GM21786 (cell line): ENCODE measurements around the gene TIPRL.
"Not testable (repeated sequence)": the region's sequence is repeated elsewhere in the genome, so short reads cannot be mapped to it uniquely, and the experiment has no call there.

Source experiments
- ATAC-seq: cut with Tn5 transposase; IDR thresholded peaks from one replicate; pipeline ENCODE4 v1.9.1; 2021; ENCODE audit not compliant: unreplicated experiment

Gene TIPRL

GRCh38 chr1:168178638-168179437 lies at the start of gene TIPRL:
Gene TIPRL, plus strand, starts transcription at chr1:168178962. Its CDS starts 116 bp downstream, at chr1:168179078.
- ATAC-seq: peak; percentile 87

DNA sequence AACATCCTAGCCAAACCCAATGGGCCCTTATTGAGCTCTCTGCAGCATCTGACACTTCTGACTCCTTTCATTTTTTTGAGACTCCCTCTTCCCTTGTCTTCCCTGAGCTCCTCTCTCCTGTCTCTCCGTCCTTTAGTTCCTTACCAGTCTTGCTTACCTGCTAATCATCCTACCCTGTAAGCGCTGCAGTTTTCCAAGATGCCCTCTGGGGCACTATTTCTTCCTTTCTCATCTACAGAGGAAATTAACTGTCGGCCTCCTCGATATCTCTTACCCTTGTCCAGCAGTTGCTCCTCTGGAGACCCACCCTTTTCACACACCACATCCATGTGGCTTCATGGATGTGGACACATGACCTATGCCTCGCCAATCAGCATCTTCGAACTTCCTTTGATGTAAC lies 48.8 kb upstream of the TIPRL start:
- ATAC-seq: no peak

DNA sequence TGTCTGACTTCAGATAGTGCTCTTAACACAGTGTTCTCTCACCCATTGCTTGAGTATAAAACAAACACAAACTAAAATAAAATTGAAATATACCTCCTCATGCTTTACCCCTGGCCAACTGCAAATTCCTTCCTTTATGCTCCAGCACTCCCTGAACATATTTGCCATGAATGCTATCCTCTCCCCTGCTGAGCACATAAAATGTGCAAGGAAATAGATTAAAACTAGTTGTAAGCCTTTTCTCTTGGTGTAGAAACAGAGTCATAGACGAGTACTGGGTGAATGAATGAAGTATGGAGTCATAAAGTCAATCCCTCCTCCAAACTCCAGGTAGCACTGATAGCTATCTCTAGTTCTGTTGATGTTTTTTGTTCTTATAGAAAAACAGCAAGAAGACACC lies 44.6 kb upstream of the TIPRL start:
- ATAC-seq: no peak

DNA sequence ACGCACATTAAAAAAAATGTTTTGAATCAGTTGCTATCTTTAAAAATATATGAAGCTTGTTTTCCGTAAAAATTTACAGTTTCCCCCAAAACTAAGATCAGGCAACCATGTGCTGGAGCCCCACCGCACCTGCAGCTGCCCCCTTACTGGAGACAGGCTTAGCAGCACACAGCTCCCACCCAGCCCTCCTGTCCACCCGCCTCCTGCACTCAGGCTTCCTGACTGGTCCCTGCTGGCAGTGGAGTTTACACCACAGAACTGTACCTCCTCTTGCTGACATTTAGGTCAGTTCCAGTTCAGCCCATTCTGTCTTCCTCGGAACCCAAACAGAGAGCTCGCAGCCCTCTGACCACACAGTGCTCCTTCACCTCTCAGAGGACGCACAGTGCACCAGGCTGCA lies 44.1 kb upstream of the TIPRL start:
- no peak for ATAC-seq

DNA sequence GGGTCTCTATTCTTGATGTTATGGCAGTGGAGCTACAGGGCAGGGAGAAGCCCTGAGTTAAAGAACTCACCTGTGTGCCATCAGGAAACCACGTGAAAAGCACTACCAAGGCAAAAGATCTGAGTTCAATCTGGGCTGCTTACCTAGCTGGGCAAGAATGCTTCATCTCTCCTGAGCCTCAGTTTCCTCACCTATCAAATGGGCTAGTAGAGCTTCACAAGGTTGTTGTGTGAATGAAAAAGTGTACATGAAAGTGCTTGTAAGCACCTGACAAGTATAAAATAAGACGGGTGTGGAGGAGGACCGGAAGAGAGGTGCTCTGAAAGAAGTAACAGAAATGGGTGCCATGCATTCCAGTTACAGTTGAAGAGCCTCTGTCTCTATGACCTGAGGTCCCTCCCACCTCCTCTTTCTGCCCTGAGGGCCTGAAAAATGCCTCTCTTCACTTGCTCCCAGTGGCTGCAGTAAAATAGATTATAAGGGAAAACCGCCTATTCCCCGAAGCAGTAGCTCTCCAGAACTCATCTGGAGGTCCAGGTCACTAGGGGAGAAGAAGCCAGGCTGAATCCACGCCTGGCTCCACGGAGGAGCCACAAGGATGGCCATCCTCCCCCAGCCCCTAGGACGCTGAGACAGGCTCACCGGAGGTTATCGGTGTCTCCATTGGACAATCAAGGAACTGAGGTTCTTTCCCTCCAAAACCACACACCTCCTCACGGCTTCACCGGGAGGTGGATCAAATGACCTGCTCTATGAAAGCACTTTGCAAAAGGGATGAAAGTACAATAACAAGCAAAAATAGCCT lies 43.4 kb upstream of the TIPRL start:
- no peak for ATAC-seq

DNA sequence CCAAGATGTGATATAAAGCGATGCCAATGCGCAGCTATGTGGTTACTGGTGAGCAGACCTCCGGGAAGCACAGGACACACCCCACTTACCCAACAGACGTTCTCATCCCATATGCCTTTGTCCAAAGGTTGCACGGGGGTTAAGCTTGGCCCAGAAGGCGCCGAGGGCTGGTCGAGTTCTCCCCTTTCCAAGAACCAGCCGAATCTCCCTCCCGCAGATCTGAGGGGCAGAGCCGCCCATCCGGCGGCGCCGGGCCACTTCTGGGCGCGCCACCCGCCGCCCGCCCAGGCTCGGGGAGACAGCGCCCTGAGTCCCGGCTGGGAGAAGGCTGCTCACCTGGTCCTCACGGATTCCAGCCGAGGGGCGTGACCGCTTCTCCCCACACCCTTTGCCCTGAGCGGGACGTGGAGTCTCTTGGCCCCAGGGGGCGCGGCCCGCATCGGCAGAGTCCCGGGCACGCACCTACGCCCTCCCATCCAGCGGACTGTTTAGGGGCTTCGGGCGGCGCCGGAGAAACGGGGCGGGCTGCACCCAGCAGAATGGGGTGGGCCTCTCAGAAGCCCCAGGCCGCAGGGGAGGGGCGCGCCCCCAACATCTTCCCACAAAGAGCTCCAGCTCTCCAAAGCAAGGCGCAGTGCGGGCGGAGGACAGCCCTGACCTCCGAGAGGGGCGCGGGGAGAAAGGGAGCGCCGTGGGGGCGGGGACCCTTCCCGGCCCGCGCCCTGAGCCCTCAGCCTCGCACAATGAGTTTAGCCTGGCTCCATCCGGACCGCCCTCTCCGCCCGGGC lies 42.6 kb upstream of the TIPRL start:
- no peak for ATAC-seq

- ATAC-seq: no peak
Observed at GRCh38 chr1:168136709-168137514, 41.9 kb upstream of the TIPRL start, which contains the start of gene GPR161. Gene GPR161, minus strand, starts transcription at chr1:168136930. Its CDS starts 32,080 bp downstream, at chr1:168104850.

GRCh38 chr1:168137515-168137821 lies 41.3 kb upstream of the TIPRL start:
- ATAC-seq: no peak

- no peak for ATAC-seq
Observed at GRCh38 chr1:168138134-168138533, 40.6 kb upstream of the TIPRL start.

DNA sequence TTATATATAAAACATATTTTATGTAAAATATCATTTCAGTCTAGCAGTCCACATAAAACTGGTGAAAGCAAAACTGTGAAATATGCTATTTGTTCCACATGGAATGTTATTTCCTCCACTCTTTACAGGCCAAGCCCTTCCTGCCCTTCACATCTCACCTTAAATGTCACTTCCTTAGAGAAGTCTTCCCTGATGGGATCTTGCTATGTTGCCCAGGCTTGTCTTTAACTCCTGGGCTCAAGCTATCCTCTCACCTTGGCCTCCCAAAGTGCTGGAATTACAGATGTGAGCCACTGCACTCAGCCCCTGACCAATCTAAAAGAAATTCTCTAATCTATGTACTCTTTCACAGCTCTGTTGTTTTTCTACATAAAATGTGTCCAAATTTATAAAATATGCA lies 39.7 kb upstream of the TIPRL start:
- ATAC-seq: no peak

GRCh38 chr1:168141871-168142385 lies 36.8 kb upstream of the TIPRL start:
- no peak for ATAC-seq

- ATAC-seq: peak; percentile 92
Observed at GRCh38 chr1:168145184-168146159, 33.3 kb upstream of the TIPRL start.

DNA sequence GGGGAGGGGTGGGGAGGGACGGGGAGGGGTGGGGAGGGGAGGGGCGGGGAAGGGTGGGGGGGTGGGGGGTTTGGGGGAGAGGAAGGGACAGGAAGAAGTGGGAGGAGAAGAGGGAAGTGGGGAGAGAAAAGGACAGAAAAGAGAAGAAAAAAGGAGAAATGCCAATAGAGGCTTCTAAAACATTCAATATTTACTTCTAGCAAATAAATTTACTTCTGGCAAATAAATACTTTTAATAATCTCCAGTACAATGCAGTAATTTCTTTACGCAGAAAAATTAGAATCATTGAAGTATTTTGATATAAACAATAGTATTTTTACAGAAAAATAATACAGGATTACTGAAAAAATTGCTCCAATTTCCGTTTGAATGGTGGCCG lies 32.6 kb upstream of the TIPRL start:
- no peak for ATAC-seq

DNA sequence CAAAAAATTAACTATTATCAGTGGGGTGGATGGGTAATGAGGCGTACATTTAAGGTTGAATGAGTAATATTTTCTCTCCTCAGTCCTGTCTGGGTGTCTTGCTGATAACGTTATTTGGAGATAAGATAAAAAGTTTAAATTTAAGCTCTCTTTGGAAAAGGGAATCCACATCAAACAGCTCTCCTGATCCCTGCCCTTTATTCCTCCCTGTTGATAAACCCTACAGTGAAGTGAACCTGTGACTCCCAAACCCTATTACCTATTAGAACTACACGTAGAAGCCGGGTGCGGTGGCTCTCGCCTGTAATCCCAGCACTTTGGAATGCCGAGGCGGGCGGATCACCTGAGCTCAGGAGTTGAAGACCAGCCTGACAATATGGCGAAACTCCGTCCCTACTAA lies 32.1 kb upstream of the TIPRL start:
- no peak for ATAC-seq

DNA sequence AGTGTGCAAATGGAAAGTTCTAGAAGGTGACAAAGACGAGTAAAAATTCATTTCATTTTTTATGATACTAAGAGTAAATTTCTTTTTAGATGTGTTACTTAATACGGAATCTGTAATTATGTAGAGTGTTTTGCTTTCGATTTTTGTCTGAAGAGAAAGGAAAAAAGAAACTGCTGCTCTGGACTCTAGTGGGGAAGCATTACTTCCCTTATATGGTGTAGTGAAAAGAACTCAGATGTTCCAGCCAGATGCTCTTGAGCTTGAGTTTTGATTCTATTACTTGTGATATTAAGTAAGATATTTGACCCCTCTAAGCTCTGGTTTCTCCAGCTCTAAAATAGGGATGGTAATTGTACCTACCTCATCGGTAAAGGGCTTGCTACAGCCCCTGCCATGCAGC lies 29.8 kb upstream of the TIPRL start:
- peak; percentile 72 for ATAC-seq

DNA sequence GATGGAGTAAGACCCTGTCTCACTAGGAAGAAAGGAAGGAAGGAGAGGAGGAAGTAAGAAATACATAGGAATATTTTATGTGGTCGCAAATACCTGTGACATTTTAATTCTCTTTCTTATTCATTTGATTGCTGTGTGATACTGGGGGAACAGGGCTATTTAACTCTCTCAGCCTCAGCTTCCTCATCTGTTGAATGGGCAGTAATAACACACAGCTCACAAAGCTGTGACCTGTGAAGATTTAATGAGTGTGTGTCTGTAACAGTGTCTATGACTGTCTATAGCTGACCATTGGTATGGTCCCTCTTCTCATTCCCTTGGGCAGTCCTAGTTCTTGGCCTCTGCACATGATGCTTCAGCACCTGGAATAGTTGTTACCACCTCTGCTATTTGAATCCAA lies 28.5 kb upstream of the TIPRL start:
- no peak for ATAC-seq

- ATAC-seq: no peak
Observed at GRCh38 chr1:168151935-168152334, 26.8 kb upstream of the TIPRL start.

- not testable (repeated sequence) for ATAC-seq
Observed at GRCh38 chr1:168154707-168155106, 24.1 kb upstream of the TIPRL start.

GRCh38 chr1:168155910-168156309 lies 22.9 kb upstream of the TIPRL start:
- ATAC-seq: no peak
